Measurements from ENCODE around the gene ATL3.
A peak's percentile ranks its signal among the peaks of the same experiment; 100 is the strongest.

Gene ATL3

GRCh38 chr11:63683133-63683991, 12.2 kb upstream of the ATL3 start:
- Histone ChIP-seq H3K27me3 (no peaks in the 10 kb centered on the region), H3K36me3 (no peaks in the 10 kb centered on the region), H3K4me1 (no peaks in the 10 kb centered on the region), H3K4me3 (ENCODE audit: low read depth, low read length) (peak overlapping the region; percentile 83), H3K9me3 (no peaks in the 10 kb centered on the region)
- no peak for DNase-seq
- TF ChIP-seq CTCF (IDR thresholded peaks at IDR 0.05; ENCODE audit: low read depth, low read length) = no peak

DNA sequence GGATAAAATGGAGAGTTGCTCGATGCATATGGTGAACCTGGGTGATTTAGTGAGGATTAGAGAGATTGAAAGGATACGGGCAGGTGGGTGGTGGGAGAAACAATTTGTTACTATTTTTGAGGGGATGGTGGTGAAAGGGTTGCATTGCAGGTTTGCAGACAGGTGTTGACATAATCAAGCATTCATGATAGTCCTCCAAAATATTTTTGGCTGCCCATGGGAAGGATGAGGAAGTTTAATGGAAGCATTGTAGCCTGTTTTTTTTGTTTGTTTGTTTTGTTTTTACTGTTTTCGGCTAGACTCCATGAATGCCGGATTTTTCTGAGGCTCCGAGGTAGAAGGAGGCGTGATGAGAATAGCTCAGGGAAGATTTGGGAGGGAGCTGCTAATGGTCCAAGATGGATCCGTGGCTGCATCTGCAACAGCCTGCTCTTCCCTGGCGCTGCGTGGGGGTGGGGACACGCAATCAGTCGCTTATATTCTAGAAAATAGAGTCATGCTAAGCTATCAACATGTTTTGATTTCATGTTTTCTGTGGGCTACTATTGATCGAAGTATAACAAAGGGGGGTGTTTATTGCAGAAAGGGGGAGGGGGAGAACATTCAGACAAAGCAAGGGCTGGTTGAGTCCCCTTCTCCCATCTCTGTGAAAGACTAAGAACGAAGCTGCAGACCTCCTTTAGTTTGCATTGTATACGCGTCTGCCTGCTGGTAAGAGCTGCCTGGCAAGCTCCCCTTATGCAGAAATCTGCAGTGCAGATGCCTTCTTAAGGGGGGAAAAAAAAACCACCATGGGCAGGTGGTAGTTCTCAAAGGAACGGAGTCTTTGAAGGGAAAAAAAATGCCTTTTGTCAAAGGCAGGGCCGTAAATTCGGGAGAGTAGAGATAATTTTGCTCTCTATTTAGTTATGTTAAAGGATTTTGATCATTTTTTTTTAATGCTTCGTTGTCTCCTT, 11.2 kb upstream of the ATL3 start:
- H3K4me3 ChIP-seq (ENCODE audit: low read depth, low read length) = peak overlapping the region; percentile 83
- peak; percentile 14 for DNase-seq

GRCh38 chr11:63681321-63682065, 10.3 kb upstream of the ATL3 start, which contains the start of gene RTN3:
Gene RTN3 (plus strand): TSS chr11:63681500. CDS start chr11:63681637, 137 bp downstream.
- Histone ChIP-seq H3K9me3 (no peaks in the 10 kb centered on the region), H3K4me3 (ENCODE audit: low read depth, low read length) (peak within 1 kb of the TSS; percentile 83), H3K4me1 (no peaks in the 10 kb centered on the region), H3K36me3 (no peaks in the 10 kb centered on the region), H3K27me3 (no peaks in the 10 kb centered on the region)
- DNase-seq = peak; percentile 94
- TF ChIP-seq CTCF (IDR thresholded peaks at IDR 0.05; ENCODE audit: low read depth, low read length) = no peak

More for the DNA sequence above, 11.2 kb upstream of the ATL3 start:
- H3K27me3 ChIP-seq = no peaks in the 10 kb centered on the region
- no peaks in the 10 kb centered on the region for H3K36me3 ChIP-seq
- no peaks in the 10 kb centered on the region for H3K9me3 ChIP-seq
- no peaks in the 10 kb centered on the region for H3K4me1 ChIP-seq
- TF ChIP-seq CTCF (IDR thresholded peaks at IDR 0.05; ENCODE audit: low read depth, low read length) = no peak

DNA sequence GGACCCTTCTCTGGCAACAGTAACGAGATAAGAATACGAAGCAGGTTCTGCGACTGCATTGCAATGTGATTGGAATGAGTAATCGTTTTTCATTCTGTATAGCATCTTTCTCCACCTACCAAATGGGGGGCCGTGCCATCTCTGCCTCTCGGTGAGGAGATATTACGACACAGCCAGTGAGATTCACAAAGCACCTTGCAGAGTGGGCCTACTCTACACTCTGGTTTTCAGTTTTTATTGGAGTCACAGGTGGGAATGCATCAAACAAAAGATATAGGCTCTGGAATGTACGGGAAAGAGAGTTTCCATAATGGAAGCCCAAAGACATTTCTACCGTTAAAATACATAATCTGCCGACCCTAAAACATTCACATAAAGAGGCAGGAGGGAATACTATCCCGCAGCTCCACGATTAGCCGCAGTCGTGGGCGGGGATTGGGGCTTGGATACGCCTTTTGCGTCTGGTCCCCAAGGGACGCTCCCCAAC, 9.7 kb upstream of the ATL3 start:
- no peaks in the 10 kb centered on the region for H3K9me3 ChIP-seq
- no peak for TF ChIP-seq CTCF (IDR thresholded peaks at IDR 0.05; ENCODE audit: low read depth, low read length)
- peak overlapping the region; percentile 41 for H3K4me3 ChIP-seq (ENCODE audit: low read depth, low read length)
- DNase-seq = no peak
- no peaks in the 10 kb centered on the region for H3K4me1 ChIP-seq
- H3K36me3 ChIP-seq = no peaks in the 10 kb centered on the region
- no peaks in the 10 kb centered on the region for H3K27me3 ChIP-seq

GRCh38 chr11:63673579-63673978, 2.4 kb upstream of the ATL3 start:
- no peak for DNase-seq
- Histone ChIP-seq H3K36me3 (no peaks in the 10 kb centered on the region), H3K4me3 (ENCODE audit: low read depth, low read length) (no peak overlapping the region), H3K9me3 (no peaks in the 10 kb centered on the region), H3K27me3 (no peaks in the 10 kb centered on the region), H3K4me1 (no peaks in the 10 kb centered on the region)
- no peak for TF ChIP-seq CTCF (IDR thresholded peaks at IDR 0.05; ENCODE audit: low read depth, low read length)
